ENCODE measurements around the gene KHSRP. TPM values are rescaled to one million over a fixed set of nuclear protein-coding genes. Genes with fewer than 3 reads are reported as not detected.

KHSRP gene
- total RNA-seq, 1 donor from 2014 or later: 187 TPM

DNA sequence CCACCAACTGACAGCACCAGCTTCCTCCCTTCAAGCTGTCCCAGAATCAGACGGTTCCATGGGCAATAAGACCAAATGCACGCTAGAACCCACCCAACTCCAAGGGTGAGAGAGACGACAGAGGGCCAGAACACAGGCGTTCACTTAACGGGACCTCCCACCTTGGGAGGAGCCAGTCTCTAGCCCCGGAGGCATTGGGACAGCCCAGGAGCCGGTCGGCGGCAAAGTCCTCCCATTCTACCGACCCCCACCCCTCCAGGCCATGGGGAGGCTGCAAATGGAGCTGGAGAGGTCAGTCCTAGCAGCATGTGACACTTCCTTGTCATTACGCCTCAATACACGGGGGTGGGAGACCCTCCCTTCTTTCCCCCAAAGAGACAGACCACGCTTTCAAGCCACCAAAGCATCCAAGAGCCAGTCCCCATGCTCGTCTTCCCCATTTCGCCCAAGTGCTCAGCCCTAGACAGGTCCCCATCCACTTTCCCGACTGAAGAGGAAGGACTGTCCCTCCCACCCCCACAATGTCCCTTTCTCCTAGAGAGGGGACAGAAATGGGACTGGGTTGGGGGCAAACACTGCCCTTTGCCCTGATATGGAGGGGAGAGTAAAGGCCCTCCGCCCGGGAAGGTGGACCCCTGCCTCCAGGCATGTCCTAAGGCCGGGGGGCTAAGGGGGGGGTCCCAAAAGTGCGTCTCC is 964 bp downstream of the KHSRP start:
- Mint-ChIP-seq H3K27ac (ENCODE audit: unreplicated experiment) (peak overlapping the region; percentile 91), H3K9me3 (ENCODE audit: low read depth) (no peaks in the 10 kb centered on the region), H3K36me3 (ENCODE audit: low read depth) (peaks cover 7% of the 10 kb centered on the region), H3K27me3 (ENCODE audit: low read depth) (no peaks in the 10 kb centered on the region), H3K4me3 (ENCODE audit: unreplicated experiment) (peak overlapping the region; percentile 85), H3K4me1 (ENCODE audit: low read depth) (peaks cover 28% of the 10 kb centered on the region)
- DNase-seq (ENCODE audit: low spot score): no peak
- TF ChIP-seq, protein P1, sequence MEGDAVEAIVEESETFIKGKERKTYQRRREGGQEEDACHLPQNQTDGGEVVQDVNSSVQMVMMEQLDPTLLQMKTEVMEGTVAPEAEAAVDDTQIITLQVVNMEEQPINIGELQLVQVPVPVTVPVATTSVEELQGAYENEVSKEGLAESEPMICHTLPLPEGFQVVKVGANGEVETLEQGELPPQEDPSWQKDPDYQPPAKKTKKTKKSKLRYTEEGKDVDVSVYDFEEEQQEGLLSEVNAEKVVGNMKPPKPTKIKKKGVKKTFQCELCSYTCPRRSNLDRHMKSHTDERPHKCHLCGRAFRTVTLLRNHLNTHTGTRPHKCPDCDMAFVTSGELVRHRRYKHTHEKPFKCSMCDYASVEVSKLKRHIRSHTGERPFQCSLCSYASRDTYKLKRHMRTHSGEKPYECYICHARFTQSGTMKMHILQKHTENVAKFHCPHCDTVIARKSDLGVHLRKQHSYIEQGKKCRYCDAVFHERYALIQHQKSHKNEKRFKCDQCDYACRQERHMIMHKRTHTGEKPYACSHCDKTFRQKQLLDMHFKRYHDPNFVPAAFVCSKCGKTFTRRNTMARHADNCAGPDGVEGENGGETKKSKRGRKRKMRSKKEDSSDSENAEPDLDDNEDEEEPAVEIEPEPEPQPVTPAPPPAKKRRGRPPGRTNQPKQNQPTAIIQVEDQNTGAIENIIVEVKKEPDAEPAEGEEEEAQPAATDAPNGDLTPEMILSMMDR (IDR thresholded peaks at IDR 0.05): no peak

DNA sequence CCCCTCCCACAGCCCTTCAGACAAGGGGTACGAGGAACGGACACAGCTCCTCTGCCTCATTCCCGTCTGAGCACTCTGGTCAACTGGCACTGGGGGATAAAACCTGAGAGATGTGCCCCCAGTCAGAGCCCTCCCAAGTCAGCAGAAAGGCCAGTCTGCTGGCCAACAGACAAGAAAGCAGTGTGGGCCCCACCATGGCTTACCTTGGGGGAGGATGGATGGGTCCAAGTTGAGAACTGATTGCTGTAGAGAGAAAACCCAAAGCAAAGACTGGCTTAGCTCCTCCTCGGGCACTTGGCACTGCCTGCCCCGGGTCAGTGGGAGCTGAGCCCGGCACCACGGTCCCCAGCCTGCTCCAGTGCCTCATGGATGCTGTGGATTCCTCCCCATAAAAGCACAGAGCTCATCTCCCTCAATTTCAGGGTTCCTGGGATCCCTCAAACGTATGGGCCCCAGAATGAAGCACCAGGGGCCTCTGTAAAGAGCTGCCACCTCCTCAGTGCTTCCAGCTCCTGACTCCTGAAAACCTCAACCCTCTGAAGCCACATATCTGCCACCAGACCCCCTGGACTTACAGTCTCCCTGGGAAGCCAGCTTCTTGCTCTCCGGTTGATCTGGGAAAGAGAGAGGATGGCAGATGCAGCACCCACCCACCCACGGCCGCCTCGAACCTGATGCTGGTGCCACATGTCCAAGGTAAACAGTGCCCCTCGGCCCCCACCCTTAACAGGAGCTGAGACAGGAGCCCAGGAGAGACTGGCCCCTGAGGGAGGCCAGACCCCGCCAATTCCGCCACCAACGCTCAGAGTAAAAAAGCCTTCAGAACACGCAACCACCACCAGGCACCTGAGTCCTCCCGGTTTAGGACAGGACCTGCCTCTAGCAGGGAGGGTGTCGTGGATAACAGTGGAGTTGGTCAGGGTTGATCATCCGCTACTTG is 3.3 kb downstream of the KHSRP start:
- Mint-ChIP-seq H3K4me1 (ENCODE audit: low read depth) (peaks cover 28% of the 10 kb centered on the region), H3K4me3 (ENCODE audit: unreplicated experiment) (no peak overlapping the region), H3K27ac (ENCODE audit: unreplicated experiment) (peak overlapping the region; percentile 36), H3K9me3 (ENCODE audit: low read depth) (no peaks in the 10 kb centered on the region), H3K27me3 (ENCODE audit: low read depth) (no peaks in the 10 kb centered on the region), H3K36me3 (ENCODE audit: low read depth) (peaks cover 9% of the 10 kb centered on the region)
- TF ChIP-seq, protein P1 (IDR thresholded peaks at IDR 0.05): no peak
- no peak for DNase-seq (ENCODE audit: low spot score)

DNA sequence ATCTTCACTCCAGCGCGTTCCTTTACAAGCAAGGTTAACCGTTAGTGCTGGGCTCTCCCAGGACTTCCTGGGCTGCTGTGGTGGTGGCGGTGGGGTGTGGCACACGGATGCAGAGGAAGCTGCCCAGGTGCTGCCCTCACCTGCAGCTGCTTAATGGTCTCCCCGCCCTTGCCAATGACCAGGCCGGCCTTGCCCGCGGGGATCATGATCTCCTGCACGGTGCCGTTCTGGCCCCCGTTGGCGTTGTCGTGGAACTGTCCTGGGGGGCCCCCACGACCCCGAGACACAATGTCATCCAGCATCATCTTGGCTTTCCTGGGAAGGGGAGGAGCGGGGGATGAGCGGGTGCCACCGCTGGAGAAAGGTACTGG is 6.1 kb downstream of the KHSRP start:
- no peak overlapping the region for H3K27ac Mint-ChIP-seq (ENCODE audit: unreplicated experiment)
- no peak overlapping the region for H3K4me3 Mint-ChIP-seq (ENCODE audit: unreplicated experiment)
- peaks cover 20% of the 10 kb centered on the region for H3K4me1 Mint-ChIP-seq (ENCODE audit: low read depth)
- H3K36me3 Mint-ChIP-seq (ENCODE audit: low read depth): peaks cover 16% of the 10 kb centered on the region
- H3K9me3 Mint-ChIP-seq (ENCODE audit: low read depth): no peaks in the 10 kb centered on the region
- no peaks in the 10 kb centered on the region for H3K27me3 Mint-ChIP-seq (ENCODE audit: low read depth)
- TF ChIP-seq, protein P1 (IDR thresholded peaks at IDR 0.05): no peak
- no peak for DNase-seq (ENCODE audit: low spot score)

DNA sequence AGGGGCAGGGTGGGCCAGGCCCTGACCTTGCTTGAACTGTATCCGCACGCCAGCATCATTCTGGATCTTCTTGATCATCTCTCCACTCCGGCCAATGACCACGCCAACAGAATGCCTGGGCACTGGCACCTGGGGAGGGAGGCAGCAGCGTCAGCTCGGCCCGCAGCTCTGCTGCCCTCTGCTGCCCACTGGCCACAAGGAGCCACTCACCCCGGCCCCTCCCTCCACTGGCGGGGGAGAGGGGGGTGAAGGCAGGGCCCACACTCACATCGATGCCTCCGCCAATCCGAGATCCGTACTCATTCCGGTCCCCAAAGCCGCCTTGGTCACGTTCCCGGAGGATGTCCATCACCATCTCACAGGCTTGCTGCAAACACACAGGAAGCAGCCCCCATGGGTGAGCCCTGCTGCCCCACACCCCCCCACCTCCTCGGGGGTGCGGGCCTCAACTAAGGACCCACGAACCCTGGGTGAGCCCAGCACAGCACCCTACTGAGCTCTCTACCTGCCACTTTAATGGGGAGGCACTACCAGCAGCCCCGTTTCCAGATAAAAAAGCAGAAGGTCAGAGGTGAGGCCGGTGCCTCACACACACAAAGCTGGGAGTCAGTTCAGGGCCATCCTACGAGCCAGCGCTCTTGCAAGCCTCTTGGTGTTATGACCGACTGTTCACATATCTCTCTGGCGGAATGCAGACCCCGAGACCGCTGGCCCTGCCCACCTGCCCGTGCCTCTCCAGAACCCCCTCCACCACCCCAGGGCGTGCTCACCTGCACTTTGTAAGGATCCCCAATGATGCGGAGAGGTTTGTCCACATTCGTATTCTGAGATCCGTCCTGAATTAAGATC is 6.7 kb downstream of the KHSRP start:
- TF ChIP-seq, protein P1 (IDR thresholded peaks at IDR 0.05): peak; percentile 72
- H3K27ac Mint-ChIP-seq (ENCODE audit: unreplicated experiment): no peak overlapping the region
- DNase-seq (ENCODE audit: low spot score): no peak
- H3K36me3 Mint-ChIP-seq (ENCODE audit: low read depth): peaks cover 16% of the 10 kb centered on the region
- no peaks in the 10 kb centered on the region for H3K9me3 Mint-ChIP-seq (ENCODE audit: low read depth)
- no peak overlapping the region for H3K4me3 Mint-ChIP-seq (ENCODE audit: unreplicated experiment)
- H3K4me1 Mint-ChIP-seq (ENCODE audit: low read depth): peaks cover 14% of the 10 kb centered on the region
- H3K27me3 Mint-ChIP-seq (ENCODE audit: low read depth): no peaks in the 10 kb centered on the region
